K562 treated with DMSO at 1 percent for 48 hours (cell line): ENCODE results near the gene LAMA5. TPM values are rescaled to one million over a fixed set of nuclear protein-coding genes. Genes with fewer than 3 reads are reported as not detected.

Source experiments
- total RNA-seq: library from RNA; unstranded; fragments of 300-600 nt; gene quantifications from 2 replicates; pipeline ENCODE4 v1.2.3, GENCODE V29; 2022; ENCODE audit warnings: low replicate concordance; ENCODE audit errors: extremely low read depth

The LAMA5 gene
- 55.7 TPM in 1 of 2 replicates, not detected in the other for total RNA-seq

GRCh38 chr20:62367136-62367632 lies at the start of gene LAMA5:
Gene LAMA5, minus strand, starts transcription at chr20:62367312. Its CDS starts 67 bp downstream, at chr20:62367245.

GRCh38 chr20:62407221-62407992 lies 40.3 kb upstream of the LAMA5 start, which contains the start of gene CABLES2:
Gene CABLES2, minus strand, starts transcription at chr20:62407285. Its CDS starts 9 bp downstream, at chr20:62407276.

GRCh38 chr20:62386383-62387218 lies 19.5 kb upstream of the LAMA5 start, which contains the start of gene RPS21:
Gene RPS21, plus strand, starts transcription at chr20:62387103. Its CDS starts 236 bp downstream, at chr20:62387339.

GRCh38 chr20:62302341-62303061 lies 64.6 kb downstream of the LAMA5 start, which contains the start of gene ADRM1:
Gene ADRM1, plus strand, starts transcription at chr20:62302997. Its CDS starts 572 bp downstream, at chr20:62303569.

Other genes with a start within 250 kb of the LAMA5 start
- gene LSM14B, start 244.8 kb downstream of the LAMA5 start, total RNA-seq = not detected in 2 replicates
- 514 TPM in 1 of 2 replicates, not detected in the other for gene PSMA7, start 223.9 kb downstream of the LAMA5 start, total RNA-seq
- gene SS18L1, start 223.5 kb downstream of the LAMA5 start, total RNA-seq = not detected in 2 replicates
- not detected in 2 replicates for gene MTG2, start 184.3 kb downstream of the LAMA5 start, total RNA-seq
- gene HRH3, start 147.0 kb downstream of the LAMA5 start, total RNA-seq = not detected in 2 replicates
- not detected in 2 replicates for gene OSBPL2, start 128.8 kb downstream of the LAMA5 start, total RNA-seq
- 328 TPM in 1 of 2 replicates, not detected in the other for gene ADRM1, start 64.3 kb downstream of the LAMA5 start, total RNA-seq
- 8,738 TPM in 1 of 2 replicates, not detected in the other for gene RPS21, start 19.8 kb upstream of the LAMA5 start, total RNA-seq
- not detected in 2 replicates for gene CABLES2, start 40.0 kb upstream of the LAMA5 start, total RNA-seq
- not detected in 2 replicates for gene RBBP8NL, start 60.2 kb upstream of the LAMA5 start, total RNA-seq
- gene GATA5, start 108.7 kb upstream of the LAMA5 start, total RNA-seq = not detected in 2 replicates